Measurements from ENCODE around the gene CES5A.

GRCh38 chr16:55911616-55912015 lies 36.4 kb upstream of the CES5A start:
- TF ChIP-seq CTCF (conservative IDR thresholded peaks at IDR 0.05) (no peak), ZFX (IDR thresholded peaks at IDR 0.05) (no peak)

Data from C4-2B (cell line).